ENCODE measurements around the gene PRSS2.
A peak's percentile ranks its signal among the peaks of the same experiment; 100 is the strongest.

The PRSS2 gene

GRCh38 chr7:142804728-142805207 is 34.0 kb downstream of the PRSS2 start:
- peak in 1 of 2 experiments; percentile 65 for DNase-seq

- no peak for DNase-seq
Observed at GRCh38 chr7:142805350-142806021, 34.7 kb downstream of the PRSS2 start.

- no peak for DNase-seq
Observed at GRCh38 chr7:142806022-142806356, 35.2 kb downstream of the PRSS2 start.

GRCh38 chr7:142806957-142807356 is 36.2 kb downstream of the PRSS2 start:
- no peak for DNase-seq

- DNase-seq, result peak in 1 of 2 experiments; percentile 53
Observed at GRCh38 chr7:142807855-142808460, 37.2 kb downstream of the PRSS2 start.

- DNase-seq, result no peak
Observed at GRCh38 chr7:142808461-142808801, 37.7 kb downstream of the PRSS2 start.

- DNase-seq, result peak; percentile 83 to 96
Observed at GRCh38 chr7:142808802-142809583, 38.2 kb downstream of the PRSS2 start.

- DNase-seq, result no peak
Observed at GRCh38 chr7:142809671-142810070, 38.9 kb downstream of the PRSS2 start.

GRCh38 chr7:142811154-142811737 is 40.5 kb downstream of the PRSS2 start:
- DNase-seq, result no peak

- DNase-seq, result no peak
Observed at GRCh38 chr7:142812437-142813215, 41.9 kb downstream of the PRSS2 start.

GRCh38 chr7:142813226-142813625 is 42.5 kb downstream of the PRSS2 start:
- DNase-seq, result no peak

- DNase-seq, result no peak
Observed at GRCh38 chr7:142813699-142814098, 42.9 kb downstream of the PRSS2 start.

- DNase-seq, result no peak
Observed at GRCh38 chr7:142814451-142814850, 43.7 kb downstream of the PRSS2 start.

- no peak for DNase-seq
Observed at GRCh38 chr7:142815134-142815533, 44.4 kb downstream of the PRSS2 start.

GRCh38 chr7:142817506-142817905 is 46.7 kb downstream of the PRSS2 start:
- DNase-seq, result no peak

- DNase-seq, result no peak
Observed at GRCh38 chr7:142819530-142819929, 48.8 kb downstream of the PRSS2 start.

GRCh38 chr7:142822714-142823113 is 51.9 kb downstream of the PRSS2 start:
- DNase-seq, result no peak
